Skeletal muscle satellite cell (primary cell): ENCODE measurements around the gene LTO1.

ENCODE experiments used
- H3K27me3 ChIP-seq: 2 replicates; pipeline ENCODE4 v1.7.0; 2013; ENCODE audit warnings: low read length; ENCODE audit not compliant: control insufficient read depth, insufficient read depth
- H3K36me3 ChIP-seq: 2 replicates; pipeline ENCODE4 v1.7.0; 2013; ENCODE audit warnings: mild to moderate bottlenecking, control low read depth, low read length; ENCODE audit not compliant: insufficient read depth
- H3K4me1 ChIP-seq: 2 replicates; pipeline ENCODE4 v1.7.0; 2013; ENCODE audit warnings: low read length; ENCODE audit not compliant: control insufficient read depth, insufficient read depth
- H3K4me2 ChIP-seq: 2 replicates; pipeline ENCODE4 v1.7.0; 2013; ENCODE audit warnings: mild to moderate bottlenecking, low read length
- H3K4me3 ChIP-seq: 2 replicates; pipeline ENCODE4 v1.7.0; 2013; ENCODE audit warnings: low read length
- H3K9ac ChIP-seq: 2 replicates; pipeline ENCODE4 v1.7.0; 2013; ENCODE audit warnings: mild to moderate bottlenecking, low read depth, low read length, moderate library complexity
- H3K9me3 ChIP-seq: replicated peaks from 2 replicates; pipeline ENCODE4 v1.7.0; 2013; ENCODE audit warnings: mild to moderate bottlenecking, control low read depth, low read length

LTO1 gene

GRCh38 chr11:69670158-69670845 is 4.9 kb downstream of the LTO1 start:
- Histone ChIP-seq H3K27me3 (no peaks in the 10 kb centered on the region), H3K4me2 (peak overlapping the region; percentile 65), H3K36me3 (peaks cover 61% of the 10 kb centered on the region), H3K9ac (peak overlapping the region; percentile 44), H3K4me1 (peaks cover 23% of the 10 kb centered on the region), H3K4me3 (no peak overlapping the region), H3K9me3 (no peaks in the 10 kb centered on the region)

DNA sequence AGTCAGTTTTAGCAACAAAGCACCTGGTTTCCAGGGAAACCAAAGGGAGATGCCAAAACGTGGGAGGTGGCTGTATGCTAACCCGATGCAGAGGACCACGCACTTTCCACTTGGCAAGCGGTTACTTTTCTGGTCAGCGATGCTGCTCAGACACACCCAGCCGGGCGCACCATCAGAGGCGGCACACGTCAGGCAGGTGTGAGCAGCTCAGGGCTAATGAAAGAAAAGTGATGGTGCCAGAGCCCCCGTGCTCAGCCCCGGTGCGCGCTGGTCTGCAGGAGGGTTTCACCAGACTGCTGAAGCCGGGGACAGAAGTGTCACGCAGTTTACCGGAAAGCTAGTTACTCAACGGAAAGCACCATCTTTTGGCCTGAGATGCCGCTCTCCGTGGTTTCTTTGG is 5.7 kb downstream of the LTO1 start:
- Histone ChIP-seq H3K9ac (no peak overlapping the region), H3K27me3 (no peaks in the 10 kb centered on the region), H3K9me3 (no peaks in the 10 kb centered on the region), H3K4me3 (no peak overlapping the region), H3K4me2 (no peak overlapping the region), H3K4me1 (peaks cover 23% of the 10 kb centered on the region), H3K36me3 (peaks cover 66% of the 10 kb centered on the region)

DNA sequence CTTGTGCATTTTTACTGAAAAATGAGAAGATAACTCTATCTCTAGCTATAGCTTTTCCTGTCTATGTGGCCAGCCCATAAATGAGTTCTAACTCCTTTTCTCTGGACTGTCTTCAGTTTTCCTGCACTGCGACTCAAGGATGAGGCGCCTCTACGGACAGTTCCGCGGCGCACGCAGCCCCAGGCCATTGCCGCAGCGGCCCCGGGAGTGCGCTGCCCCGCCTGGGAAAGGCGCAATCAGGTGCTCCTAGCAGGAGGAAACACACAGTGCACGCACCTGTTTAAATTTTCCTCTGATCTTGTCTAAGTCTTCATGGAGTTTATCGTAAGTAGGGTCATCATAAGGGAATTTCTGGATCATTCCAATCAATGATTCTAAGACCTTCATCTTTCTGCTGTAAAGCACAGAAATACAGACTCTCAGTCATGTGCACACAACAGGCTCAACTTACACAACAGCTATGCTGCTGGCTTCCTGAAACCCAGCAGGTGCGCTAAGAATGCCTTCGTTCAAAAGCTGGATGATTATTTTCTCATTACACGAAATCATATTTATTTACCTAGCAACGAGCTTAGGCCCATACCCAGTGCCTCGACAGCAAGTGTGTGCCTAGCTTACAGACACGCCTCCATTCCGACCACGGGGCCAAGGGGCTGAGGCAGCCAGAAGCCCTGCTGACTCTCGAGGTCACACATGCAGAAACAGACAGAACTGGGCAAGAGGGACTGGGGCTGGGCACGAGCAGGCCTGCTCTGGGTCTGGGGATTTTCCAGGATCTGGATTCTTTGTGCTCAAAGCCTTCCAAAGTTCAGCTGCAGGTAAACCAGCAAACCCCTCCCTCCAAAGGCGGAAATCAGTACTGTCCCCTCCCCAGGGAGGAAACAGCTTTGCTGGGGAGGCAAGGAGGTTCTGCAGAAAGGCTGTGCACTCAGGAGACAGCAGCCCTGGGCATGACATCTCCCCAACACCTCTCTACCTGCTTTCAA is 7.2 kb downstream of the LTO1 start:
- Histone ChIP-seq H3K4me1 (peaks cover 8% of the 10 kb centered on the region), H3K27me3 (no peaks in the 10 kb centered on the region), H3K4me2 (no peak overlapping the region), H3K4me3 (no peak overlapping the region), H3K36me3 (peaks cover 73% of the 10 kb centered on the region), H3K9me3 (no peaks in the 10 kb centered on the region), H3K9ac (no peak overlapping the region)

GRCh38 chr11:69666752-69667536 is 8.2 kb downstream of the LTO1 start:
- Histone ChIP-seq H3K9ac (no peak overlapping the region), H3K4me2 (no peak overlapping the region), H3K4me1 (peaks cover 8% of the 10 kb centered on the region), H3K4me3 (no peak overlapping the region), H3K36me3 (peaks cover 64% of the 10 kb centered on the region), H3K27me3 (no peaks in the 10 kb centered on the region), H3K9me3 (no peaks in the 10 kb centered on the region)

- H3K27me3 ChIP-seq = no peaks in the 10 kb centered on the region
- H3K4me2 ChIP-seq = no peak overlapping the region
- no peak overlapping the region for H3K4me3 ChIP-seq
- no peak overlapping the region for H3K9ac ChIP-seq
- peaks cover 8% of the 10 kb centered on the region for H3K4me1 ChIP-seq
- no peaks in the 10 kb centered on the region for H3K9me3 ChIP-seq
- H3K36me3 ChIP-seq = peaks cover 58% of the 10 kb centered on the region
These were observed 8.9 kb downstream of the LTO1 start for GRCh38 chr11:69666261-69666660.

- Histone ChIP-seq H3K27me3 (no peaks in the 10 kb centered on the region), H3K4me3 (no peak overlapping the region), H3K36me3 (peaks cover 58% of the 10 kb centered on the region), H3K9ac (no peak overlapping the region), H3K9me3 (no peaks in the 10 kb centered on the region), H3K4me2 (no peak overlapping the region), H3K4me1 (peaks cover 7% of the 10 kb centered on the region)
These were observed 9.5 kb downstream of the LTO1 start for GRCh38 chr11:69665669-69666068.

GRCh38 chr11:69664901-69665300 is 10.3 kb downstream of the LTO1 start:
- Histone ChIP-seq H3K9me3 (no peaks in the 10 kb centered on the region), H3K27me3 (no peaks in the 10 kb centered on the region), H3K4me1 (peaks cover under 1% of the 10 kb centered on the region), H3K4me3 (no peak overlapping the region), H3K36me3 (peaks cover 52% of the 10 kb centered on the region), H3K4me2 (no peak overlapping the region), H3K9ac (no peak overlapping the region)

- no peak overlapping the region for H3K4me2 ChIP-seq
- no peak overlapping the region for H3K9ac ChIP-seq
- no peaks in the 10 kb centered on the region for H3K9me3 ChIP-seq
- no peaks in the 10 kb centered on the region for H3K27me3 ChIP-seq
- H3K4me3 ChIP-seq = no peak overlapping the region
- peaks cover 46% of the 10 kb centered on the region for H3K36me3 ChIP-seq
- H3K4me1 ChIP-seq = no peaks in the 10 kb centered on the region
These were observed 10.9 kb downstream of the LTO1 start for GRCh38 chr11:69664103-69664775.

GRCh38 chr11:69663326-69663725 is 11.8 kb downstream of the LTO1 start:
- no peak overlapping the region for H3K9ac ChIP-seq
- no peak overlapping the region for H3K4me3 ChIP-seq
- no peaks in the 10 kb centered on the region for H3K9me3 ChIP-seq
- H3K4me2 ChIP-seq = no peak overlapping the region
- H3K36me3 ChIP-seq = peaks cover 40% of the 10 kb centered on the region
- no peaks in the 10 kb centered on the region for H3K27me3 ChIP-seq
- H3K4me1 ChIP-seq = no peaks in the 10 kb centered on the region

DNA sequence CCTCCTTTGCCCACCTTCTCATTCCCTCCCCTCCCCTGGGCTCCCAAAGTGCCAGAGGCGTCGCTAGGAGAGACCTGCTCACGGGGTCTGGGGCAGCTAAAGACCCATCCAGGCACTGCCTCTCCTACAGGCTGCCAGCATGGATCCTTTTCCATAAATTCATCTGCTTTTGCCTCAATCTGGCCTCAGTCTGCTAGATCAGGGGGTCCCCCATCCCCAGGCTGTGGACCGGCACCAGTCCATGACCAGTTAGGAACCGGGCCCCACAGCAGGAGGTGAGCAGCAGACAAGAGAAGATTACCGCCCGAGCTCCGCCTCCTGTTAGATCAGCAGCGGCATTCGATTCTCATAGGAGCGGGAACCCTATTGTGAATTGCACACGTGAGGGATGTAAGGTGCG is 12.3 kb downstream of the LTO1 start:
- Histone ChIP-seq H3K36me3 (peaks cover 35% of the 10 kb centered on the region), H3K9me3 (no peaks in the 10 kb centered on the region), H3K9ac (no peak overlapping the region), H3K4me1 (no peaks in the 10 kb centered on the region), H3K4me3 (no peak overlapping the region), H3K27me3 (no peaks in the 10 kb centered on the region), H3K4me2 (no peak overlapping the region)
